Measurements from ENCODE around the gene IDE.

- no peak for TF ChIP-seq CTCF (IDR thresholded peaks at IDR 0.05)
- no peak for TF ChIP-seq POLR2A (IDR thresholded peaks at IDR 0.05)
These were observed 31.4 kb downstream of the IDE start for GRCh38 chr10:92542458-92542857.
